ENCODE measurements around the gene PDZRN4.
"Not testable (repeated sequence)": the region's sequence is repeated elsewhere in the genome, so short reads cannot be mapped to it uniquely, and the experiment has no call there.

Gene PDZRN4

GRCh38 chr12:41217727-41218126 is 29.6 kb downstream of the PDZRN4 start:
- DNase-seq (ENCODE audit: low read depth): no peak

GRCh38 chr12:41220931-41221330 is 32.8 kb downstream of the PDZRN4 start:
- no peak for DNase-seq (ENCODE audit: low read depth)

GRCh38 chr12:41221491-41221890 is 33.4 kb downstream of the PDZRN4 start:
- no peak for DNase-seq (ENCODE audit: low read depth)

GRCh38 chr12:41223600-41223999 is 35.5 kb downstream of the PDZRN4 start:
- no peak for DNase-seq (ENCODE audit: low read depth)

- no peak for DNase-seq (ENCODE audit: low read depth)
Measured at GRCh38 chr12:41224066-41224465, 35.9 kb downstream of the PDZRN4 start.

GRCh38 chr12:41225179-41225578 is 37.1 kb downstream of the PDZRN4 start:
- no peak for DNase-seq (ENCODE audit: low read depth)

GRCh38 chr12:41228066-41228820 is 40.1 kb downstream of the PDZRN4 start:
- DNase-seq (ENCODE audit: low read depth): no peak

- no peak for DNase-seq (ENCODE audit: low read depth)
Measured at GRCh38 chr12:41230756-41231155, 42.6 kb downstream of the PDZRN4 start.

- DNase-seq (ENCODE audit: low read depth): no peak
Measured at GRCh38 chr12:41234692-41235091, 46.6 kb downstream of the PDZRN4 start.

GRCh38 chr12:41242603-41243002 is 54.5 kb downstream of the PDZRN4 start:
- no peak for DNase-seq (ENCODE audit: low read depth)

- DNase-seq (ENCODE audit: low read depth): no peak
Measured at GRCh38 chr12:41248391-41248790, 60.3 kb downstream of the PDZRN4 start.

- no peak for DNase-seq (ENCODE audit: low read depth)
Measured at GRCh38 chr12:41250748-41251147, 62.6 kb downstream of the PDZRN4 start.

GRCh38 chr12:41254004-41254914 is 66.1 kb downstream of the PDZRN4 start:
- DNase-seq (ENCODE audit: low read depth): peak; percentile 11

GRCh38 chr12:41263196-41263595 is 75.1 kb downstream of the PDZRN4 start:
- not testable (repeated sequence) for DNase-seq (ENCODE audit: low read depth)

GRCh38 chr12:41264281-41264680 is 76.2 kb downstream of the PDZRN4 start:
- DNase-seq (ENCODE audit: low read depth): no peak

- no peak for DNase-seq (ENCODE audit: low read depth)
Measured at GRCh38 chr12:41269056-41269455, 80.9 kb downstream of the PDZRN4 start.

GRCh38 chr12:41271489-41271888 is 83.4 kb downstream of the PDZRN4 start:
- no peak for DNase-seq (ENCODE audit: low read depth)

GRCh38 chr12:41274643-41275042 is 86.5 kb downstream of the PDZRN4 start:
- no peak for DNase-seq (ENCODE audit: low read depth)

- DNase-seq (ENCODE audit: low read depth): peak; percentile 22
Measured at GRCh38 chr12:41277100-41277945, 89.2 kb downstream of the PDZRN4 start.

GRCh38 chr12:41277946-41278267 is 89.8 kb downstream of the PDZRN4 start:
- no peak for DNase-seq (ENCODE audit: low read depth)

- not testable (repeated sequence) for DNase-seq (ENCODE audit: low read depth)
Measured at GRCh38 chr12:41280341-41281095, 92.4 kb downstream of the PDZRN4 start.

- DNase-seq (ENCODE audit: low read depth): not testable (repeated sequence)
Measured at GRCh38 chr12:41285470-41285869, 97.3 kb downstream of the PDZRN4 start.
